HEK293 (cell line): Measurements from ENCODE around the gene CIITA.
"Not testable (repeated sequence)": the region's sequence is repeated elsewhere in the genome, so short reads cannot be mapped to it uniquely, and the experiment has no call there.

Experiments used
- CTCF ChIA-PET: fragments of 350-600 bp; formaldehyde crosslinking; extraction: SDS; loops from one replicate; lab custom pipeline; 2021; ENCODE audit warnings: antibody characterized with exemption; lab: Yijun Ruan, JAX
- POLR2A ChIA-PET: fragments of 300-600 bp; formaldehyde crosslinking; extraction: SDS; loops from one replicate; lab custom pipeline; 2020; ENCODE audit warnings: antibody characterized with exemption, inconsistent platforms; lab: Yijun Ruan, JAX
- H3K27ac ChIP-seq: fragments of 200-500 bp; sonication (Bioruptor generic); 2 replicates; pipeline ENCODE4 v1.5.1; 2014; ENCODE audit warnings: low read depth, low read length, control low read depth, inconsistent platforms; ENCODE audit errors: extremely low read depth
- H3K36me3 ChIP-seq, 2 experiments: fragments of 200-500 bp in 1 of 2; sonication (Bioruptor generic) in 1 of 2; 1 replicate in 1 of 2; 2 replicates in 1 of 2; pipeline ENCODE4 v1.5.1; 2014 to 2017; ENCODE audit warnings: inconsistent platforms in 2 of 2, low read length in 2 of 2; ENCODE audit not compliant: control insufficient read depth in 2 of 2, insufficient read depth in 1 of 2
- H3K4me1 ChIP-seq: fragments of 200-500 bp; sonication (Bioruptor generic); 2 replicates; pipeline ENCODE4 v1.5.1; 2014; ENCODE audit warnings: mild to moderate bottlenecking, low read length, inconsistent platforms; ENCODE audit not compliant: control insufficient read depth, insufficient read depth
- H3K4me3 ChIP-seq: 2 replicates; pipeline ENCODE4 v1.5.1; 2011; ENCODE audit warnings: low read depth, mild to moderate bottlenecking, control low read depth, low read length, moderate library complexity
- H3K9me3 ChIP-seq: fragments of 200-500 bp; sonication (Bioruptor generic); 2 replicates; pipeline ENCODE4 v1.5.1; 2014; ENCODE audit warnings: low read depth, low read length, inconsistent platforms; ENCODE audit not compliant: control insufficient read depth, insufficient read depth
- OVOL3 ChIP-seq: fragments of 450-650 bp; formaldehyde crosslinking; IDR thresholded peaks from 2 replicates; pipeline ENCODE4 v1.5.1; 2016; ENCODE audit warnings: missing biosample characterization, missing genetic modification characterization
- ZBTB20 ChIP-seq: fragments of 450-650 bp; formaldehyde crosslinking; IDR thresholded peaks from 2 replicates; pipeline ENCODE4 v1.5.1; 2016; ENCODE audit warnings: missing biosample characterization, missing genetic modification characterization
- ZBTB48 ChIP-seq: fragments of 450-650 bp; formaldehyde crosslinking; IDR thresholded peaks from 2 replicates; pipeline ENCODE4 v1.5.1; 2016; ENCODE audit warnings: missing biosample characterization, missing genetic modification characterization
- ZBTB7A ChIP-seq: fragments of 450-650 bp; formaldehyde crosslinking; IDR thresholded peaks from 2 replicates; pipeline ENCODE4 v1.5.1; 2016; ENCODE audit warnings: low read depth, missing biosample characterization, missing genetic modification characterization
- ZEB2 ChIP-seq: fragments of 450-650 bp; formaldehyde crosslinking; IDR thresholded peaks from 2 replicates; pipeline ENCODE4 v1.5.1; 2016; ENCODE audit warnings: missing biosample characterization, missing genetic modification characterization
- ZNF138 ChIP-seq: fragments of 450-650 bp; formaldehyde crosslinking; IDR thresholded peaks from 2 replicates; pipeline ENCODE4 v1.5.1; 2016; ENCODE audit warnings: missing biosample characterization, missing genetic modification characterization, borderline replicate concordance
- ZNF157 ChIP-seq: fragments of 450-650 bp; formaldehyde crosslinking; IDR thresholded peaks from 2 replicates; pipeline ENCODE4 v1.5.1; 2016; ENCODE audit warnings: missing biosample characterization, missing genetic modification characterization
- ZNF19 ChIP-seq: fragments of 450-650 bp; formaldehyde crosslinking; IDR thresholded peaks from 2 replicates; pipeline ENCODE4; 2016; ENCODE audit warnings: missing biosample characterization, missing genetic modification characterization, low read depth
- ZNF239 ChIP-seq: fragments of 450-650 bp; formaldehyde crosslinking; IDR thresholded peaks from 2 replicates; pipeline ENCODE4 v1.5.1; 2016; ENCODE audit warnings: missing biosample characterization, missing genetic modification characterization
- ZNF24 ChIP-seq: fragments of 450-650 bp; formaldehyde crosslinking; IDR thresholded peaks from 2 replicates; pipeline ENCODE4 v1.5.1; 2016; ENCODE audit warnings: missing biosample characterization, missing genetic modification characterization
- ZNF324 ChIP-seq: fragments of 450-650 bp; formaldehyde crosslinking; IDR thresholded peaks from 2 replicates; pipeline ENCODE4 v1.5.1; 2016; ENCODE audit warnings: missing biosample characterization, missing genetic modification characterization
- ZNF335 ChIP-seq: fragments of 450-650 bp; formaldehyde crosslinking; conservative IDR thresholded peaks from 2 replicates; pipeline ENCODE4 v1.5.1; 2016; ENCODE audit warnings: missing biosample characterization, missing genetic modification characterization
- ZNF404 ChIP-seq: fragments of 450-650 bp; formaldehyde crosslinking; IDR thresholded peaks from 2 replicates; pipeline ENCODE4 v1.5.1; 2017; ENCODE audit warnings: missing biosample characterization, missing genetic modification characterization
- ZNF510 ChIP-seq: fragments of 450-650 bp; formaldehyde crosslinking; IDR thresholded peaks from 2 replicates; pipeline ENCODE4 v1.5.1; 2018; ENCODE audit warnings: mild to moderate bottlenecking, missing genetic modification characterization, missing biosample characterization; ENCODE audit not compliant: insufficient replicate concordance
- ZNF548 ChIP-seq: fragments of 450-650 bp; formaldehyde crosslinking; IDR thresholded peaks from 2 replicates; pipeline ENCODE4 v1.5.1; 2016; ENCODE audit warnings: missing biosample characterization, missing genetic modification characterization
- ZSCAN30 ChIP-seq: fragments of 450-650 bp; IDR thresholded peaks from 2 replicates; pipeline ENCODE4 v1.5.1; 2018; ENCODE audit warnings: missing biosample characterization, mild to moderate bottlenecking, missing genetic modification characterization, moderate library complexity
- ZSCAN5A ChIP-seq: fragments of 450-650 bp; formaldehyde crosslinking; IDR thresholded peaks from 2 replicates; pipeline ENCODE4 v1.5.1; 2016; ENCODE audit warnings: missing biosample characterization, missing genetic modification characterization
- ZXDB ChIP-seq: fragments of 450-650 bp; formaldehyde crosslinking; IDR thresholded peaks from 2 replicates; pipeline ENCODE4 v1.5.1; 2016; ENCODE audit warnings: missing biosample characterization, missing genetic modification characterization
- TF ChIP-seq, protein P1 (sequence below): fragments of 450-650 bp; formaldehyde crosslinking; IDR thresholded peaks from 2 replicates; pipeline ENCODE4 v1.5.1; 2017; ENCODE audit warnings: missing biosample characterization, missing genetic modification characterization
- TF ChIP-seq, protein P2 (sequence below): fragments of 450-650 bp; IDR thresholded peaks from 2 replicates; pipeline ENCODE4 v1.5.1; 2018; ENCODE audit warnings: missing biosample characterization, missing genetic modification characterization
- TF ChIP-seq, protein P3 (sequence below): fragments of 450-650 bp; formaldehyde crosslinking; IDR thresholded peaks from 2 replicates; pipeline ENCODE4; 2016; ENCODE audit warnings: missing biosample characterization, missing genetic modification characterization

Gene CIITA

GRCh38 chr16:10876799-10877341, at the start of gene CIITA:
Gene CIITA (plus strand): TSS chr16:10877202. CDS start chr16:10877331, 129 bp downstream.
- no peak within 1 kb of the TSS for H3K4me3 ChIP-seq
- POLR2A ChIA-PET = no interaction called here
- TF ChIP-seq ZNF157 = no peak
- TF ChIP-seq ZBTB48 = peak; percentile 98
- TF ChIP-seq ZNF335 (tag by site-specific recombination) = no peak
- TF ChIP-seq, protein P1, sequence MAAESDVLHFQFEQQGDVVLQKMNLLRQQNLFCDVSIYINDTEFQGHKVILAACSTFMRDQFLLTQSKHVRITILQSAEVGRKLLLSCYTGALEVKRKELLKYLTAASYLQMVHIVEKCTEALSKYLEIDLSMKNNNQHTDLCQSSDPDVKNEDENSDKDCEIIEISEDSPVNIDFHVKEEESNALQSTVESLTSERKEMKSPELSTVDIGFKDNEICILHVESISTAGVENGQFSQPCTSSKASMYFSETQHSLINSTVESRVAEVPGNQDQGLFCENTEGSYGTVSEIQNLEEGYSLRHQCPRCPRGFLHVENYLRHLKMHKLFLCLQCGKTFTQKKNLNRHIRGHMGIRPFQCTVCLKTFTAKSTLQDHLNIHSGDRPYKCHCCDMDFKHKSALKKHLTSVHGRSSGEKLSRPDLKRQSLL (tag by site-specific recombination) = no peak
- no peak for TF ChIP-seq ZNF138 (tag by site-specific recombination)
- TF ChIP-seq, all 188 proteins: peak for 1
- no peaks in the 10 kb centered on the region for H3K4me1 ChIP-seq
- no peaks in the 10 kb centered on the region for H3K9me3 ChIP-seq
- CTCF ChIA-PET = no interaction called here
- H3K36me3 ChIP-seq = no peaks in the 10 kb centered on the region
- H3K27ac ChIP-seq = no peak within 1 kb of the TSS

DNA sequence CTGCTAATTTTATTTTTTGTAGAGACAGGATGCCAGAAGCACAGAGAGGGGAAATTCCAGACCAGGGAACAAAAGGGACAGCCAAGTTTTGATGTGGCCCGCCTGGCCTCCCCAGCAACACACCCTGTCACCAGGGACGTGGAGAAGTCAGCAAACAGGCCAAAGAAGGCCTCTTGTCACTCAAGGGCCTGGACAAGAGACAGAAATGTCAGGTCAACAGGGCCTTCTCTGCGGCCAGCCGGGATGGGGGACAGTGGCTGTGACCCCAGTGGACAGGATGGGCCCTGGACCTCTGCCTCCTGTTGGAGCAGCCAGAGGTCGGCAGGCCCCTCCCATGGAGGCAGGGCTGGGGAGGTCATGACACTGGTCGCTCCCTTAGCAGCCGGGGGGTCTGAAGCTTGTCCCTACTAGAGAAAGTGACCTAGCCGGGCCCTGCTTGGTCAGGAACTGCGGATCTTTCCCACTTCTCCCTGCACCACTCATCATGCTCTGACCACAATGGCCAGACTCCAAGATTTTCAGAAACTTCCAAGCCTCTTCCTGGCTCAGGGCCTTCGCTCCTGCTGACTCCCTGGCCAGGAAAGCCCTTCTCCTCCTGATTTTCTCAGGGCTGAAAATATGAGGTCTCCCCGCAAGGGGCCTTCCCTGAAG, 49.2 kb upstream of the CIITA start:
- Histone ChIP-seq H3K9me3 (no peaks in the 10 kb centered on the region), H3K4me1 (no peaks in the 10 kb centered on the region), H3K27ac (no peak overlapping the region), H3K4me3 (no peak overlapping the region), H3K36me3 (no peaks in the 10 kb centered on the region)
- ChIA-PET CTCF (no interaction called here), POLR2A (no interaction called here)
- TF ChIP-seq OVOL3 (tag by site-specific recombination) (no peak), ZNF239 (no peak), ZNF24 (tag by site-specific recombination) (no peak), ZNF404 (tag by site-specific recombination) (no peak), ZNF548 (no peak), ZNF324 (tag by site-specific recombination) (no peak), ZXDB (tag by site-specific recombination) (no peak), ZEB2 (no peak), ZNF19 (no peak), ZNF510 (tag by site-specific recombination) (no peak), ZSCAN30 (tag by site-specific recombination) (no peak), ZBTB7A (no peak)
- TF ChIP-seq, protein P2, sequence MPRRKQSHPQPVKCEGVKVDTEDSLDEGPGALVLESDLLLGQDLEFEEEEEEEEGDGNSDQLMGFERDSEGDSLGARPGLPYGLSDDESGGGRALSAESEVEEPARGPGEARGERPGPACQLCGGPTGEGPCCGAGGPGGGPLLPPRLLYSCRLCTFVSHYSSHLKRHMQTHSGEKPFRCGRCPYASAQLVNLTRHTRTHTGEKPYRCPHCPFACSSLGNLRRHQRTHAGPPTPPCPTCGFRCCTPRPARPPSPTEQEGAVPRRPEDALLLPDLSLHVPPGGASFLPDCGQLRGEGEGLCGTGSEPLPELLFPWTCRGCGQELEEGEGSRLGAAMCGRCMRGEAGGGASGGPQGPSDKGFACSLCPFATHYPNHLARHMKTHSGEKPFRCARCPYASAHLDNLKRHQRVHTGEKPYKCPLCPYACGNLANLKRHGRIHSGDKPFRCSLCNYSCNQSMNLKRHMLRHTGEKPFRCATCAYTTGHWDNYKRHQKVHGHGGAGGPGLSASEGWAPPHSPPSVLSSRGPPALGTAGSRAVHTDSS = no peak

- H3K36me3 ChIP-seq = no peaks in the 10 kb centered on the region
- H3K27ac ChIP-seq = no peak overlapping the region
- ChIA-PET POLR2A (no interaction called here), CTCF (no interaction called here)
- no peak for TF ChIP-seq ZBTB20 (tag by site-specific recombination)
- no peak for TF ChIP-seq ZNF138 (tag by site-specific recombination)
- no peak for TF ChIP-seq ZSCAN5A (tag by site-specific recombination)
- TF ChIP-seq ZNF404 (tag by site-specific recombination) = no peak
- TF ChIP-seq, protein P3, sequence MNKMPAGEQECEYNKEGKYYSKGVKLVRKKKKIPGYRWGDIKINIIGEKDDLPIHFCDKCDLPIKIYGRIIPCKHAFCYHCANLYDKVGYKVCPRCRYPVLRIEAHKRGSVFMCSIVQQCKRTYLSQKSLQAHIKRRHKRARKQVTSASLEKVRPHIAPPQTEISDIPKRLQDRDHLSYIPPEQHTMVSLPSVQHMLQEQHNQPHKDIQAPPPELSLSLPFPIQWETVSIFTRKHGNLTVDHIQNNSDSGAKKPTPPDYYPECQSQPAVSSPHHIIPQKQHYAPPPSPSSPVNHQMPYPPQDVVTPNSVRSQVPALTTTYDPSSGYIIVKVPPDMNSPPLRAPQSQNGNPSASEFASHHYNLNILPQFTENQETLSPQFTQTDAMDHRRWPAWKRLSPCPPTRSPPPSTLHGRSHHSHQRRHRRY = no peak
- H3K4me1 ChIP-seq = no peaks in the 10 kb centered on the region
- H3K4me3 ChIP-seq = no peak overlapping the region
- no peaks in the 10 kb centered on the region for H3K9me3 ChIP-seq
Observed at GRCh38 chr16:10828851-10829366, 48.1 kb upstream of the CIITA start.

DNA sequence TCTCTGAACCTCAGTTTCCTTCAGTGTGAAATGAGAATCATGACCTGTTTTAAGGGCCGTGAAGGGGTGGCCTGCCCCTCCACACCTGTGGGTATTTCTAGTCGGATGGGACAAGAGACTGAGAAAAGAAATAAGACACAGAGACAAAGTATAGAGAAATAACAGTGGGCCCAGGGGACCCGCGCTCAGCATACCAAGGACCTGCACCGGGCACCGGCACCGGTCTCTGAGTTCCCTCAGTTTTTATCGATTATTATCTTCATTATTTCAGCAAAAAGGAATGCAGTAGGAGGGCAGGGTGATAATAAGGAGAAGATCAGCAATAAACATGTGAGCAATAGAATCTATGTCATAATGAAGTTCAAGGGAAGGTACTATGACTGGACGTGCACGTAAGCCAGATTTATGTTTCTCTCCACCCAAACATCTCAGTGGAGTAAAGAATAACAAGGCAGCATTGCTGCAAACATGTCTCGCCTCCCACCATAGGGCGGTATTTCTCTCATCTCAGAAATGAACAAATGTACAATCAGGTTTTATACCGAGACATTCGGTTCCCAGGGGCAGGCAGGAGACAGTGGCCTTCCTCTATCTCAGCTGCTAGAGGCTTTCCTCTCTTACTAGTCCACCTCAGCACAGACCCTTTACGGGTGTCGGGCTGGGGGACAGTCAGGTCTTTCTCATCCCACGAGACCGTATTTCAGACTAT, 47.5 kb upstream of the CIITA start:
- POLR2A ChIA-PET, H3K4me1 ChIP-seq, H3K9me3 ChIP-seq, H3K4me3 ChIP-seq, CTCF ChIA-PET, H3K27ac ChIP-seq, H3K36me3 ChIP-seq: not testable (repeated sequence)
